Measurements from ENCODE around the gene TEX14.

DNA sequence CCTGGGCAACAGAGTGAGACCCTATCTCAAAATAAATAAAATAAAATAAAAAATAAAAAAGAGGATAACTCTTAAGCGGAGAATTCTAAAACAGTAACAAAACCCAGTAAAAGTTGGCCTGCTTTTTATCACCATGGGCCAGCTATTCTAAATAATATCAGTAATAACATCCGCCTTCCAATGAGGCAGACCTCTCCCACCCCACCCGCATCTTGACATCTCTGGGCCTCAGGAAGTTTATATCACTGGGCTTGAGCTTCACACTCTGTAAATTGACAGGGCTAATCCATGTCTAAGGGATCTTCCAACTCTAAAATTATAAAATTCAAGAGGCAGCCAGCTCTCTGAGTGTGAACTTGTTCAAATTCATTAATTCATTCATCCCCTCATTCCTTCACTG is 94.5 kb downstream of the TEX14 start:
- TF ChIP-seq CTCF (IDR thresholded peaks at IDR 0.05) (no peak), POLR2A (IDR thresholded peaks at IDR 0.05) (no peak)

Measured in ovary (tissue), 3 donors.